ENCODE results near the gene SYNPO.

DNA sequence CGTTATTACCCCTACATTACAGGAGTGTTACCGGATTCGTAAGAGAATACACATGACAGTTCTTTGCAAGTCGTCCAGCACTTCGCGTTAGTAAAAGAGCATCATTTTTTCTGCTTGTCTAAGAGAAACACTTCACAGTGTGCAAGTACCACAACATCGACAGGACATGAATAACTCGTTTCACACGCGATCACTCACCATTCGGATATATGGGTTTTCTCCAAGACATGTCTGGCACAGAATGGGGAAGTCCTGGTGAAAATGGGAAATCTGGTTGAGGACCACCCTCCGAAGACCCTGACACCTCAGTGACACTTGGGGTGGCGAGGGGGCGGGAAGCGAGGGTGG, 59.8 kb downstream of the SYNPO start:
- TF ChIP-seq, protein P1, sequence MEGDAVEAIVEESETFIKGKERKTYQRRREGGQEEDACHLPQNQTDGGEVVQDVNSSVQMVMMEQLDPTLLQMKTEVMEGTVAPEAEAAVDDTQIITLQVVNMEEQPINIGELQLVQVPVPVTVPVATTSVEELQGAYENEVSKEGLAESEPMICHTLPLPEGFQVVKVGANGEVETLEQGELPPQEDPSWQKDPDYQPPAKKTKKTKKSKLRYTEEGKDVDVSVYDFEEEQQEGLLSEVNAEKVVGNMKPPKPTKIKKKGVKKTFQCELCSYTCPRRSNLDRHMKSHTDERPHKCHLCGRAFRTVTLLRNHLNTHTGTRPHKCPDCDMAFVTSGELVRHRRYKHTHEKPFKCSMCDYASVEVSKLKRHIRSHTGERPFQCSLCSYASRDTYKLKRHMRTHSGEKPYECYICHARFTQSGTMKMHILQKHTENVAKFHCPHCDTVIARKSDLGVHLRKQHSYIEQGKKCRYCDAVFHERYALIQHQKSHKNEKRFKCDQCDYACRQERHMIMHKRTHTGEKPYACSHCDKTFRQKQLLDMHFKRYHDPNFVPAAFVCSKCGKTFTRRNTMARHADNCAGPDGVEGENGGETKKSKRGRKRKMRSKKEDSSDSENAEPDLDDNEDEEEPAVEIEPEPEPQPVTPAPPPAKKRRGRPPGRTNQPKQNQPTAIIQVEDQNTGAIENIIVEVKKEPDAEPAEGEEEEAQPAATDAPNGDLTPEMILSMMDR (IDR thresholded peaks at IDR 0.05): no peak
- TF ChIP-seq POLR2A (IDR thresholded peaks at IDR 0.05): no peak

All from transverse colon (tissue), 3 donors.